GM19463 (cell line): ENCODE measurements around the gene SLC38A5.
"Not testable (repeated sequence)": the region's sequence is repeated elsewhere in the genome, so short reads cannot be mapped to it uniquely, and the experiment has no call there.

Experiments used
- ATAC-seq: cut with Tn5 transposase; IDR thresholded peaks from one replicate; pipeline ENCODE4 v1.9.1; 2021; ENCODE audit warnings: mild to moderate bottlenecking, moderate library complexity; ENCODE audit not compliant: unreplicated experiment

The SLC38A5 gene

DNA sequence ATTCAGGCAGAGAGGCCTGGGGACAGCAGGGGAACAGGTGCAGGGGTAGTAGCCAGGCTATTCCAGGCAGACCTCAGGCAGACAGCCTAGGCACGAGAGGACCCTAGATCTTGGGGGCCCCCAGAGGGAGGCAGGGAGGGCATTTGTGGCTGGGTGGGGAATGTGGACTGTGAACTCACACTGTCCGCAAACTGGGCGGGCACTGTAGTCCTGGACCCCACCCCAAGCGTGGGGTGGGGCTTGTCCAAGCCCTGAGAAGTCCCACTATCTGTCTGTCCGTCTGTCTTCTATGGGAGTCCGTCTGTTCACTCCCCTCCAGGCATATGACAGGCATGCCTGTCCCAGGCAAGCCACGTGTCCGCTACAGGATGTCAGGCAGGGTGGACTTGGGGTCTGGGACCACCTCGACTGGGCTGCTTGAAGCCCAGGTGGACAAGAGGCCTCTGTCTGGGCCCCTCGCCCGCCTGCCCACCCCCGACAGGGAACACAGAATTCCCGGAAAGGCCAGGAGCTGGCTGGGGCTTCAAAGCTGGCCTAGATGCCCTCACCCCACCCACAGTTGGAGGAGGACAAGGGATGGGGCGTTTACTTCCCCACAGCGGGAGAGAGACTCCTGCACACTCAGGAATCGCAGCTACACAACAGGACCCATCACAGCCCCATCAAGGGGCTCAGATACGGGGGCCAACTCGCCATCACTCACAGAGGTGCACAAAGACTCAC lies at the start of gene SLC38A5:
SLC38A5 (minus strand) TSS at position 151 of the 723 bp plus-strand sequence. CDS start 2,336 bp downstream, outside the sequence.
- ATAC-seq, result no peak

DNA sequence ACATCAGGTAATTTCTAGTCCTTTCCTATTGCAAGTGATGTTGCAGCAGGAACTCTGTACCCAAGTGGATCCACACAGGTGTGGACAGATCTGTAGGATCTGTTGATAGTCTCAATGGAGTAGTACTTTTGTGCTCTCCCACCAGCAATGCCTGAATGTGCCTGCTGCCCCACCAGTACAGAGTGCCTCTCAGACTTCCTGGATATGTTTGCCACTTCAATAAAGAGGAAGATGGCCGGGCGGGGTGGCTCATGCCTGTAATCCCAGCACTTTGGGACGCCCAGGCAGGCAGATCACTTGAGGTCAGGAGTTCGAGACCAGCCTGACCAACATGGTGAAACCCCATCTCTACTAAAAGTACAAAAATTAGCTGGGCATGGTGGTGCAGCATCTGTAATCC lies 49.4 kb upstream of the SLC38A5 start:
- ATAC-seq, result not testable (repeated sequence)

GRCh38 chrX:48516987-48517386 lies 46.9 kb upstream of the SLC38A5 start:
- ATAC-seq, result no peak

DNA sequence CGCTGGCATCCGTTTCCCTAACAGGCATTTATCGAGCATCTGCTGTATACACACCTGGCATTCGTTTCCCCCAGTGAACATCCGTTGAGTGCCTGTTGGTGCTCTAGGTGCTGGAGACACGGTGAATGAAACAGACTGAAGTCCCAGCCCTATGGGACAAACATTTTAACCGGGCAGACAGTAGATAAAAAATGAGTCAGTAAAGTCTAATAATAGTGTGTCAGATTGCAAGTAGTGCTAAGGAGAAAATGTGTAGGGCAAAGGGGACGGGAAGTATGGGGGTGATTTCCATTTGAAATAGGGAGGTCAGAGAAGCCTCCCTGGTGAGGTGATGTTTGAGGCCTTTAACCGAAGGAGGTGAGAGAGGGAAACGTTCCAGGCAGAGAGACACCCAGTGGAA lies 46.2 kb upstream of the SLC38A5 start:
- ATAC-seq, result no peak

DNA sequence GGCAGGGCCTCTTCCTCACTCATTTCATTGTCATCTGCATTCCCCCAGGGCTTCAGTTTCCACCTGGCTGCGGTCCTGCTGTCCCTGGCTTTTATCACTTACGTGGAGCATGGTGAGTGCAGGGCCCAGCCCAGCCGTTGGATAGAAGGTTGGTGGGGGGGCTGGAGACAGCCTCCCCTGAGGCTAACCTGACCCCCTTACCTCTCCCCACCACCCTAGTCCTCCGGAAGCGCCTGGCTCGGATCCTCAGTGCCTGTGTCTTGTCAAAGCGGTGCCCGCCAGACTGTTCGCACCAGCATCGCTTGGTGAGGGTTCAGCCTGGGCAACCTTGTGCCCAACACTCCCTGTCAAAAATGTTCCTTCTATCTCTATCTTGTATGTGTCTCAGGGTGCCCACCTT lies 45.8 kb upstream of the SLC38A5 start:
- ATAC-seq, result no peak

DNA sequence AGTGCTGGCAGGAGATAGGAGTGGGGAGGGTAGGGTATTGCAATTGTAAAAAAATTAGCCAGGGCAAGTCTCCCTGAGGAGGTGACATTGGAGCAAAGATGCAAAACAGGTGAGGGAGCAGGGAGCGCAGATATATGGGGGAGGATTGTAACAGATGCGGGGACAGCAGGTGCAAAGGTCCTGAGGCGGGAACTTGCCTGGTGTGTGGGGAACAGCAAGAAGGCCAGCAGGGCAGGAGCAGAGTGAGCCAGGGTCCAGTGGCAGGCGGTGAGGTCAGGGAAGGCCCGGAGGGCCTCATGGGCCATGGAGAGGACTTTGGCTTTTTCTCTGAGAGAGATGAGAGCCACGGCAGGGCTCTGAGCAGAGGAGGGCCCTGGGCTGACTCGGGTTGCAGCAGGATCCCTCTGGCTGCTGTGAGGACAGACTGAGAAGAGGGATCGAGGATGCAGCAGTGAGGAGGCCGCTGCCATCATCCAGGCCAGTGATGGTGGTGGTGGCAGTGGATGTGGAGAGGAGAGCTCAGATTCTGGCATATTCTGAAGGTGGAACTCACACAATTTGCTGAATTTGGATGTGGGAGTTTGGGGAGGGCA lies 44.9 kb upstream of the SLC38A5 start:
- no peak for ATAC-seq

- ATAC-seq, result no peak
These were observed 44.2 kb upstream of the SLC38A5 start for GRCh38 chrX:48514126-48514806.

DNA sequence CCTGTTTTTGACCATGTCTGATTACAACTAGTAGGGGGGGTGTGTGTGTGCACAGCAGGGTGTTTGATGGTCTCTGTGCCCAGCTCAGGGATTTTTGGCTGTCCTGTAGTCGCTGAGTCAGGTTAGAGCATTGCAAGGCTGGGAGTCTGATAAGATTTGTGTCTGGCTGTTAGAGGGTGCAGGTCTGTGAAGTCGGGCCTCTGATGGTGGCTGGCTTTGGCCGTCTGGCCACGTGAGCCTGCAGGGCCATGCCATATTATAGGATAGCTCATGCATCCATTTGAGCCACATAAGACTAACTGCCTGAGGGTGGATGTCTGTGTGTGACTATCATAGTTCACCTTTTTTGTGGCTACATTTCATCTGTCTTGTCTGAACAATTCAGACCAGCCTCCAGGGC lies 43.6 kb upstream of the SLC38A5 start:
- ATAC-seq, result no peak

DNA sequence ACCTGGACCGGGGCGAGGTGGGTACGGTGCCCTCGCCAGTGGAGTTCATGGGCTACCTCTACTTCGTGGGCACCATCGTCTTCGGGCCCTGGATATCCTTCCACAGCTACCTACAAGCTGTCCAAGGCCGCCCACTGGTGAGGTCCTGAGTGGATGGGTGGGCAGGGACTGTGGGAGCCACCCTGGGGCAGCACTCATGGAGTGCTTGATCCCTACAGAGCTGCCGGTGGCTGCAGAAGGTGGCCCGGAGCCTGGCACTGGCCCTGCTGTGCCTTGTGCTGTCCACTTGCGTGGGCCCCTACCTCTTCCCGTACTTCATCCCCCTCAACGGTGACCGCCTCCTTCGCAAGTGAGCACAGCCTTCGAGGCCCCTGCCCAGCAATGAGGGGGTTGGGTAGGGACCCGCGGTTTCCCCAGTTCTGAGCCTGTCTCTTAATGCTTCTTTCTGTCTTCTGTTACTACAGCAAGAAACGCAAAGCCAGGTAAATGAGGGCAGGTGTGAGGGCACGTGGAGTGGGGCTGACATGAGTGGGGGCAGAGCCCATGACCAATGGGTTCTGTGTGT lies 42.4 kb upstream of the SLC38A5 start:
- ATAC-seq, result no peak

DNA sequence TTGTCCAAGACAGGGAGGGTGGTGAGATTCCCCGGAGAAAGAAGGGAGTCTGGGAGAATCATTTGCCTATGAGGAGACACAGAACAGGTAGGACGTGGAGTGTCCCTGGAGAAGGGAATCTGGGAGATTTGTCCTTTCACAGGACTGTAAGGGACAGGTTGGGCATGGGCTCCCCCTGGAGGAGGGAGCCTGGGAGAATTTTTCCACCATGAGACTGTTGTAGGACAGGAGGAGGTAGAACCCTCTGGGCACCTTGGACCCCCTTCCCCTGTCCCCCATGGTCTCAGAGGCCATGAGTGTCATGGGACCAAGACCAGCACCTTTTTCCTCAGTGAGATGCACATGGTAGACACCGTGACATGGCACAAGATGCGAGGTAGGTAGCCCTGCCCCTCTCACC lies 41.5 kb upstream of the SLC38A5 start:
- no peak for ATAC-seq

- ATAC-seq, result no peak
These were observed 39.6 kb upstream of the SLC38A5 start for GRCh38 chrX:48509619-48510018.

GRCh38 chrX:48509245-48509590 lies 39.2 kb upstream of the SLC38A5 start:
- ATAC-seq, result peak; percentile 18

GRCh38 chrX:48508400-48509244 lies 38.6 kb upstream of the SLC38A5 start, which contains the start of gene PORCN:
TSS of gene PORCN (plus strand) at chrX:48508992. CDS start at chrX:48509821, 829 bp downstream.
- ATAC-seq, result peak; percentile 80

DNA sequence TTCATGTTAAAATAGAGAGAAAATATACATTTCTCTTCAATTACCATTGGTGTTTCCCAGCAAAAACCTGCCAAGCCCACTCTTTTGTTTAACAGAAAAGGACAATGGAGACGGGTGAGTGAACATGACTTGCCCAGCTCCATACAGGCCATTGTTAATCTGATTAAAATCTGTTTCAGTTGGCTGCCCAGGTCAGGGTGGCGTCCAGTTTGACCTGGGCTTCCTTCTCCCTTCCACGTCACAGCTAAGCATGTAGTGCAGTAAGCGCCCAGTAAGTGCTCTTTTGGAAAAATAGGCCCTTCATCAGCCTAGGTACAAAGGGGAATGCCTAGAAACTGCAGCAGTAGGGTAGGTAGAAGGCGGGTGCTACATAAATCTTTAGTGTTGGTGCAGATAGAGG lies 37.2 kb upstream of the SLC38A5 start:
- ATAC-seq, result no peak

GRCh38 chrX:48505481-48505880 lies 35.4 kb upstream of the SLC38A5 start:
- ATAC-seq, result no peak

GRCh38 chrX:48504261-48504660 lies 34.2 kb upstream of the SLC38A5 start:
- no peak for ATAC-seq

DNA sequence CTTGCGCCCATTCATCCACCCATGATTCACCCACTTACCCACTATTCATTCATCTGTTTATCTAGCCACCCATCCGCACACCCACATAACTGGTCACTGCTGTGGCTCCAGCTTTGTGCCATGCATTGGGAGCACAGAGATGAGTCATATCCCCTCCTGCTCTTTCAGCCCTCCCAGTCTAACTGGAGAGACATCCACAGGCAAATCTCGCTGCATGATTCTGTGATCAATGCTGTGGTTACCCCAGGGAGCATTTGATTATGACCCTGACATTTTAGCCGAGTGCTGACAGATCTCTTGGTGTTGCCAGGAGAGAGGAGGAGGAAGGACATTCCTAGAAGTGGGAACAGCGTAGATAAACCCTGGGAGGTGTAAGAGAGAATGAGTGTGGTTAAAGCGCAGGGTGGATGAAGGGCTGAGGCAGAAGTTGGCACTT lies 28.3 kb upstream of the SLC38A5 start:
- no peak for ATAC-seq

DNA sequence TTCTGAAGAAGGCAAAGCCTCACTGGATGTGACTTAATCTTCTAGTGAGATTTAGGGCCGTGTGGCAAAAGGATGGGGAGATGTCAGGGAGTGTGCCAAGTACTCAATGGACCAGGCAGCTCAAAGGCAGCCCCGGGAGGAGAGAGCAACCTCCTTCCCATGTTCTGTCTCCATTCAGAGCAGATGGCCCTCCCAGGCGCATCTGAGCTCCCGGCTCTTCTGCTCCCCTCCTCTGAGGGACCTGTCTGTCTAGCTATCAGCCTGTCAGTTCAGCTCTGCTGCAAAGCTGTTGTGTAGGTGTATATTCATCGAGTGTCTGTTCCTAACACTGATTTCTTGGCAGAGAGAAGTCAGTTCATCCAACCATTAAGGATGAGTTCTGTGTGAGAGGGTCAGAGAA lies 27.8 kb upstream of the SLC38A5 start:
- no peak for ATAC-seq

GRCh38 chrX:48496660-48497059 lies 26.6 kb upstream of the SLC38A5 start:
- no peak for ATAC-seq

- ATAC-seq, result no peak
These were observed 23.9 kb upstream of the SLC38A5 start for GRCh38 chrX:48493890-48494364.
